A549 (cell line): ENCODE measurements around the gene GABRA5. TPM values are rescaled to one million over a fixed set of nuclear protein-coding genes. Genes with fewer than 3 reads are reported as not detected.
A peak's percentile ranks its signal among the peaks of the same experiment; 100 is the strongest.

Experiments
- ATAC-seq, 2 experiments: fragments of 200-7000 bp in 1 of 2; fragments of >200 bp in 1 of 2; cut with Nextera tagmentation in 1 of 2; cut with Tn5 transposase in 1 of 2; 3 replicates each; pipeline versions ENCODE4 v1.8.0 to v1.9.1; 2018 to 2020; ENCODE audit warnings: mild to moderate bottlenecking in 1 of 2, moderate library complexity in 1 of 2
- CTCF ChIA-PET: fragments of 300-600 bp; sonication (Branson Sonifier 250); formaldehyde crosslinking; extraction: SDS; loops from one replicate; lab custom pipeline; 2021; ENCODE audit warnings: antibody characterized with exemption, inconsistent platforms; lab: Yijun Ruan, JAX
- POLR2A ChIA-PET: fragments of 350-600 bp; formaldehyde crosslinking; extraction: SDS; loops from one replicate; lab custom pipeline; 2021; ENCODE audit warnings: antibody characterized with exemption, inconsistent platforms; lab: Yijun Ruan, JAX
- DNase-seq, 2 experiments: peaks; one replicate each; pipeline versions ENCODE4 v3.0.0 to v3.0.0-alpha.2; 2011 to 2016; ENCODE audit warnings: low read depth in 1 of 2, low spot score in 1 of 2
- FAIRE-seq: peaks from 2 replicates; lab custom pipeline; 2011; peaks lifted over from hg19 to GRCh38; lab: Jason Lieb, UNC
- H3K27ac ChIP-seq, 2 experiments: fragments of >200 bp; sonication (Bioruptor Twin); formaldehyde crosslinking; 3 replicates each; pipeline ENCODE4 v1.5.1; 2016 to 2017
- H3K4me1 ChIP-seq: fragments of >200 bp; sonication (Bioruptor Twin); formaldehyde crosslinking; 3 replicates; pipeline ENCODE4 v1.6.1; 2016
- H3K4me2 ChIP-seq: fragments of >200 bp; sonication (Bioruptor Twin); formaldehyde crosslinking; 3 replicates; pipeline ENCODE4 v1.6.1; 2016
- H3K4me3 ChIP-seq: fragments of >200 bp; sonication (Bioruptor Twin); formaldehyde crosslinking; 3 replicates; pipeline ENCODE4 v1.5.1; 2016
- H3K9me3 ChIP-seq: fragments of >200 bp; sonication (Bioruptor Twin); formaldehyde crosslinking; 3 replicates; pipeline ENCODE4 v1.6.1; 2016
- CBX2 ChIP-seq: fragments of 200-600 bp; sonication (generic); IDR thresholded peaks from 2 replicates; pipeline ENCODE4 v1.6.1; 2016; ENCODE audit warnings: low read depth, mild to moderate bottlenecking, borderline replicate concordance
- CBX8 ChIP-seq: fragments of 200-600 bp; sonication (generic); IDR thresholded peaks from 2 replicates; pipeline ENCODE4 v1.6.1; 2016
- CTCF ChIP-seq: fragments of >200 bp; sonication (Bioruptor Twin); formaldehyde crosslinking; IDR thresholded peaks from 3 replicates; pipeline ENCODE4 v1.5.1; 2016
- EHMT2 ChIP-seq: fragments of 200-600 bp; sonication (generic); IDR thresholded peaks from 2 replicates; pipeline ENCODE4 v1.6.1; 2016; ENCODE audit warnings: antibody characterized with exemption, low read depth, mild to moderate bottlenecking, moderate library complexity
- ESRRA ChIP-seq: fragments of 150-350 bp; IDR thresholded peaks from 2 replicates; pipeline ENCODE4 v1.6.1; 2014; ENCODE audit warnings: mild to moderate bottlenecking, low read length, borderline replicate concordance
- FOXS1 ChIP-seq: fragments of 250-450 bp; sonication (Bioruptor Pico); IDR thresholded peaks from 2 replicates; pipeline ENCODE4 v1.5.0; 2020; ENCODE audit warnings: mild to moderate bottlenecking, moderate library complexity
- GATA3 ChIP-seq: IDR thresholded peaks from 2 replicates; pipeline ENCODE4 v1.6.1; 2012; ENCODE audit warnings: borderline replicate concordance
- HDAC2 ChIP-seq: fragments of 200-600 bp; sonication (generic); IDR thresholded peaks from 2 replicates; pipeline ENCODE4 v1.6.1; 2016
- HES2 ChIP-seq: fragments of >200 bp; sonication (Bioruptor Twin); formaldehyde crosslinking; IDR thresholded peaks from 2 replicates; pipeline ENCODE4 v1.6.1; 2016
- JUN ChIP-seq, 2 experiments: fragments of >200 bp; sonication (Bioruptor Twin); formaldehyde crosslinking; IDR thresholded peaks; 2 replicates in 1 of 2; 3 replicates in 1 of 2; pipeline ENCODE4 v1.6.1; 2016 to 2017
- KDM1A ChIP-seq: fragments of 200-600 bp; sonication (generic); IDR thresholded peaks from 2 replicates; pipeline ENCODE4 v1.6.1; 2016; ENCODE audit warnings: low read depth, mild to moderate bottlenecking
- MAZ ChIP-seq: fragments of 150-350 bp; IDR thresholded peaks from 2 replicates; pipeline ENCODE4 v1.6.1; 2014; ENCODE audit warnings: antibody characterized with exemption, low read depth, low read length, borderline replicate concordance
- MYC ChIP-seq: IDR thresholded peaks from 2 replicates; pipeline ENCODE4 v1.6.1; 2012; ENCODE audit warnings: mild to moderate bottlenecking, inconsistent platforms, low read length, improper control_type of control experiment, borderline replicate concordance
- NFE2L2 ChIP-seq: fragments of 150-350 bp; conservative IDR thresholded peaks from 2 replicates; pipeline ENCODE4 v1.6.1; 2014; ENCODE audit warnings: low read length
- RAD21 ChIP-seq, 2 experiments: fragments of >200 bp in 1 of 2; sonication (Bioruptor Twin) in 1 of 2; formaldehyde crosslinking in 1 of 2; IDR thresholded peaks in 1 of 2; conservative IDR thresholded peaks in 1 of 2; 2 replicates in 1 of 2; 3 replicates in 1 of 2; pipeline ENCODE4 v1.6.1; 2012 to 2018; ENCODE audit warnings: inconsistent platforms in 1 of 2
- RCOR1 ChIP-seq: fragments of 150-350 bp; IDR thresholded peaks from 2 replicates; pipeline ENCODE4 v1.6.1; 2014; ENCODE audit warnings: antibody characterized with exemption, low read length, low read depth
- TP53 ChIP-seq: fragments of 250-450 bp; sonication (Bioruptor Pico); IDR thresholded peaks from 2 replicates; pipeline ENCODE4 v1.5.0; 2021; ENCODE audit warnings: mild to moderate bottlenecking, moderate library complexity
- ZSCAN20 ChIP-seq: fragments of 250-450 bp; sonication (Bioruptor Pico); IDR thresholded peaks from 2 replicates; pipeline ENCODE4 v1.8.0; 2022; ENCODE audit warnings: mild to moderate bottlenecking, moderate library complexity
- WGBS: methylation state at CpG from one replicate; pipeline ENCODE4 v1.1.6; 2017; ENCODE audit errors: missing lambda C conversion rate; 5-methylcytosine and 5-hydroxymethylcytosine counted together
- polyA plus RNA-seq, 4 experiments: library from polyadenylated mRNA; depleted of rRNA in 3 of 4; stranded (reverse); fragments of >200 nt; fragmentation: RNase III in 1 of 4; extraction: RNeasy Plus Mini Kit Qiagen cat#74134 plus additional on column Dnase treatment in 1 of 4; gene quantifications; 2 replicates in 3 of 4; 3 replicates in 1 of 4; pipeline ENCODE4 v1.2.3, GENCODE V29; 2011 to 2017
- TF ChIP-seq, protein P1 (sequence below): fragments of 450-650 bp; IDR thresholded peaks from 2 replicates; pipeline ENCODE4 v1.6.1; 2014; ENCODE audit warnings: antibody characterized with exemption
- TF ChIP-seq, protein P2 (sequence below): IDR thresholded peaks from 2 replicates; pipeline ENCODE4 v1.6.1; 2012

GABRA5 gene
- polyA plus RNA-seq, 2 of the 4 experiments (the other 2 are of a cell fraction): 89.1 to 91.7 TPM

DNA sequence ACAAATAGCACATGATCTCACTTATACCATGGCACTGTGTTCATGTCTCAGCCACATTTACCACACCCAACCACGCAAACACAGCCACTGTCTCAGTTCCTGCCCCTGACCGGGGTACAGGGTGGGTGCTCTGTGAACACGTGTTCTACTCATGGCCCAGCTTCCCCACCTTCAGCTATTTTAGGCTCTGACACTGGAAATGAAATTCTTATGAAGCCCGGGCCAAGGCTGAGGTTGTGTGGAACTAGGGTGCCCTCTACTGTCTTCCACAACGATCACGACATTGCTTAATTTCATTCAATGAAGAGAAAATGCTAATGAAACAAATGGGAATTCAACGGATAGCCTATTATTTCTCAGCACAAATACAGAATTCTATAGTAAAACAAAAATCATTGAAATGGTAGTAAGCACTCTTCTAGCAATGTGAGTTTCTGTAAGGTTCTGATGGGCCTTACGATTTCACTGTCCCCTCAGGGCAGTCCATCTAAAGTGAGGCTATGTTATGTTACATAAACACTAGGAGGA is 2.1 kb upstream of the GABRA5 start (continued):
- TF ChIP-seq CTCF: peak; percentile 94
- no peak for TF ChIP-seq ZSCAN20 (CRISPR knock-in tag)
- no peak for TF ChIP-seq NFE2L2
- TF ChIP-seq, protein P1, sequence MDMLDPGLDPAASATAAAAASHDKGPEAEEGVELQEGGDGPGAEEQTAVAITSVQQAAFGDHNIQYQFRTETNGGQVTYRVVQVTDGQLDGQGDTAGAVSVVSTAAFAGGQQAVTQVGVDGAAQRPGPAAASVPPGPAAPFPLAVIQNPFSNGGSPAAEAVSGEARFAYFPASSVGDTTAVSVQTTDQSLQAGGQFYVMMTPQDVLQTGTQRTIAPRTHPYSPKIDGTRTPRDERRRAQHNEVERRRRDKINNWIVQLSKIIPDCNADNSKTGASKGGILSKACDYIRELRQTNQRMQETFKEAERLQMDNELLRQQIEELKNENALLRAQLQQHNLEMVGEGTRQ: peak; percentile 57
- TF ChIP-seq RCOR1: no peak
- TF ChIP-seq CBX8: no peak
- TF ChIP-seq CBX2: no peak
- 0 out of 2 replicates have a peak, but pooled peaks have one; percentile 30 for TF ChIP-seq MYC
- no peak for TF ChIP-seq TP53
- TF ChIP-seq MAZ: no peak
- TF ChIP-seq RAD21 (conservative IDR thresholded peaks at IDR 0.05 in 1 of 2, IDR thresholded peaks at IDR 0.05 in 1 of 2): peak; percentile 98

DNA sequence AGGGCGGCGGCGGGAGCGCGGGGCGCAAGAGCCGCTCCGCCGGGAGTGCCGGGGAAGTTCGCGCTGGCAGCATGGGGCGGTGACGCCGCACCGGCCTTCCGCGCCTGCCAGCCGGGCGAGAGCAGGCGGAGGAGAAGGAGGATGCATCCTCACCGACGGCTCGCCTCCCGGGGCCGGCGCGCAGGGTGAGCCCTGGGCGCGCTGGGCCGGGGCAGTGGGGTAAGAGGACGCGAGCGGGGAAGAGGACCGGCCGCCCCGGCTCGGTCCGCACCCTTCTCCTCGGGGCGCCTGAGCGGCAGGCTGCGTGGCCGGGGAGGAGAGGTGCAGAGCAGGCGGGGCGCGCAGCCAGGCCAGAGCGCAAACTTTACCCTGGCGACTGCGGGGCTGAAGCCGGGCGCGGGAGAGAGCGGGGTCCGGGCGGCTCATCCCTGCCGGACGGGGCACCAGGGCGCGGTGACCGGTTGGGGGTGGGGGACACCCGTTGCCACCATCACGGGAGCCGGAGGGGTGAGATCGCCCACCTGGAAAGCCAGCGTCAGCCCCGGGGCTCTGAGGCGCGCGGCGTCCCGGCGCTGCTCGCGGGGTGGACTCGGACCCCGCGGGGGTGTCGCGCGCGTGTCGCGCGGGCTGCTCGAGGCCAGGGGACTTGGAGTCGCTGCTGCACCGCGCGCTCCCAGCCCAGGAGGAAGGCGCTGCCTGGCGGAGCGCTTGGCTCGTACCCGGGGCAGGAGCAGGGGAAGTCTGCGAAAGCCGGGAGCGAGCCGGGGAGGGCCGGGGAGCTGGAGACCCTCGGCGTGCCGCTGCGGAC is 542 bp downstream of the GABRA5 start:
- 44% methylated on average over 52 of the region's 104 CpGs for WGBS
- Histone ChIP-seq H3K9me3 (0 out of 3 replicates have a peak, but pooled peaks cover 3% of the 10 kb centered on the region), H3K4me1 (peaks cover 18% of the 10 kb centered on the region), H3K4me2 (peak overlapping the region; percentile 81), H3K27ac (peak overlapping the region; percentile 83 to 89), H3K4me3 (peak overlapping the region; percentile 71)
- ATAC-seq (peak; percentile 30 to 58), DNase-seq (peak; percentile 24 to 31), FAIRE-seq (no peak)
- TF ChIP-seq GATA3: no peak
- TF ChIP-seq FOXS1 (CRISPR knock-in tag): no peak
- CTCF ChIA-PET: interaction anchor here (0.6 to 1.5 kb wide), 6 partner anchors 11 to 253 kb away, joined by 3 to 4 read pairs (median 4); no protein-coding TSS in a partner anchor
- POLR2A ChIA-PET: interaction anchor here (1.0 kb wide), 1 partner anchor 238 kb away, joined by 8 read pairs; no protein-coding TSS in a partner anchor

GRCh38 chr15:26868029-26868685 is 1.3 kb downstream of the GABRA5 start:
- FAIRE-seq: no peak
- no peak for TF ChIP-seq HDAC2
- TF ChIP-seq, protein P2, sequence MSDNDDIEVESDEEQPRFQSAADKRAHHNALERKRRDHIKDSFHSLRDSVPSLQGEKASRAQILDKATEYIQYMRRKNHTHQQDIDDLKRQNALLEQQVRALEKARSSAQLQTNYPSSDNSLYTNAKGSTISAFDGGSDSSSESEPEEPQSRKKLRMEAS: 0 out of 2 replicates have a peak, but pooled peaks have one; percentile 24
- TF ChIP-seq, all 56 proteins: peak for 1
- POLR2A ChIA-PET: no interaction called here
- 74% methylated on average over 37 of the region's 46 CpGs for WGBS
- DNase-seq: no peak
- no peak for ATAC-seq
- Histone ChIP-seq H3K27ac (peak overlapping the region; percentile 83 to 89), H3K4me2 (peak overlapping the region; percentile 81), H3K4me3 (peak overlapping the region; percentile 71), H3K9me3 (no peaks in the 10 kb centered on the region), H3K4me1 (peaks cover 18% of the 10 kb centered on the region)
- CTCF ChIA-PET: interaction anchor here (0.6 kb wide), 1 partner anchor 21 kb away, joined by 3 read pairs; no protein-coding TSS in a partner anchor

GRCh38 chr15:26869628-26870027 is 2.8 kb downstream of the GABRA5 start:
- no peak for ATAC-seq
- no peak for FAIRE-seq
- DNase-seq: no peak
- CTCF ChIA-PET: no interaction called here
- peaks cover 14% of the 10 kb centered on the region for H3K4me1 ChIP-seq
- peak overlapping the region; percentile 81; the same call in 2 of the 3 replicates for H3K4me2 ChIP-seq
- WGBS: 58% methylated on average over 3 of the region's 3 CpGs
- no peak overlapping the region for H3K4me3 ChIP-seq
- H3K9me3 ChIP-seq: no peaks in the 10 kb centered on the region
- POLR2A ChIA-PET: no interaction called here
- H3K27ac ChIP-seq: no peak overlapping the region
- no peak for TF ChIP-seq HES2
- TF ChIP-seq JUN (IDR thresholded peaks at IDR 0.05): no peak
- TF ChIP-seq, protein P1: no peak
- TF ChIP-seq MAZ: no peak
- no peak for TF ChIP-seq EHMT2
- no peak for TF ChIP-seq ESRRA
- no peak for TF ChIP-seq KDM1A
